ENCODE results near the gene TRAF5.
A peak's percentile ranks its signal among the peaks of the same experiment; 100 is the strongest.
"Not testable (repeated sequence)": the region's sequence is repeated elsewhere in the genome, so short reads cannot be mapped to it uniquely, and the experiment has no call there.

The TRAF5 gene

GRCh38 chr1:211379446-211379845, 52.8 kb downstream of the TRAF5 start:
- no peak for DNase-seq

DNA sequence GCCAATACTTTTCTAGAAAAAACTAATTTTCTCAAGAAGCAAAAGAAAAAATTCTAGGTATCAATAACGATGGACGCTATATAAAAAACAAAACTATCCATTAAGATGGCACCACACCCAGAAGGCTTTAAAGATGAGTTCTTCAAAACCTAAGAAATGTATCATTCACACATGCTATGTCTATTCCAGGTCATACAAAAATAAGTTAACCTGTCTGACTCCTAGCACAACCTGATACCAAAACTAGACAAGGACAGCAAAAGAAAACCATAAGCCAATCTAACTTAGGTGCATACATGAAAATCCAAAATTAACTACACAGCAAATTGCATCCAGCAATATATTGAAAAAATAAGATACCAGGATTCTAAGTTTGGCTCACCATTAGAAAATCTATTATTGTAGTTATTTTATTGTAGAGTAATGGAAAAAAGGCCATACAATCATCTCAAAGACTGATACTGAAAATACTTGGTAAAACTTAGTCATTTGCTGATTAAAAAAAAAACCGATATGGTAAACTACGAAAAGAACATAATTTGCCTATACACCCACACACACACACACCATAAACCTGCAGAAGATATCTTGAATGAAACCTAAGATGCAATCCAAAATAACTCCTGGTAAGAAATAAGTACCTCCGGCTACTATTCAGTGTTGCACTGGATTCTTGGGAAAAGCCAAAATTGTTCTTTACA, 55.0 kb downstream of the TRAF5 start:
- DNase-seq, result no peak

DNA sequence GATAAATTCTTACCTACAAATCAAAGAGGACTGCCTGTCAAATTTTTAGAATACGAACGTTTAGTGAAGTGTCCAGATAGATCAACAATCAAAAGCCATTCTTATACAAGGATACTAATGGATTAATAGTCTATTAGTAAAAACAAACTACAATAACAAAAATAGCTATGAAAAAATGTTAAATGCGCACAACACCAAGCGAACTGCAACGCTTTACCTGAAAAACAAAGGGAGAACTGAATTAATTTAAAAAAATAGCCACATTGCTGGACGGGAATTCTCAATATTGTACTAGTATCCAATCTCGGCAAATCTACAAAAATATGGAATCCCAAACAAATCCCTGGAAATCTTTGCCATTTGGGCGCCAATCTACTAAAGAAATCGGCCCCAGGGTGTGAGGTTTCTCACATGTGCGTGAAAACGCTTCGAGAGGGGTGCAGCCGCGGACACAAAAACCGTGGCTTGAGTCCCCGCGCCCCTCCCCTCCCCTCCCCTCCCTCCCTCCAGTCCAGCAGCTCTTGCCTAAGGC, 55.6 kb downstream of the TRAF5 start:
- peak; percentile 36 for DNase-seq

GRCh38 chr1:211382714-211383480, 56.3 kb downstream of the TRAF5 start:
- DNase-seq, result no peak

GRCh38 chr1:211384524-211384923, 57.9 kb downstream of the TRAF5 start:
- no peak for DNase-seq

DNA sequence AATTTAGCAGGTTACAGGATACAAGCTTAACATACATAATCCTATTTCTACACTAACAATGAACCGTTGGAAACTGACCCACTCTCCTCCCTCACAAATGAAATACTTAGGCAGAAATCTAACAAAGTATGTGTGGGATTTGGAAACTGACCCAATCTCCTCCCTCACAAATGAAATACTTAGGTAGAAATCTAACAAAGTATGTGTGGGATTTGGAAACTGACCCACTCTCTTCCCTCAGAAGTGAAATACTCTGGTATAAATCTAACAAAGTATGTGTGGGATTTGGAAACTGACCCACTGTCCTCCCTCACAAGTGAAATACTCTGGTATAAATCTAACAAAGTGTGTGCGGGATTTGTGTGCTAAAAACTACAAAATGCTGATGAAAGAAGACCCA, 60.3 kb downstream of the TRAF5 start:
- DNase-seq, result no peak

- not testable (repeated sequence) for DNase-seq
Observed at GRCh38 chr1:211390829-211391228, 64.2 kb downstream of the TRAF5 start.

GRCh38 chr1:211393203-211393602, 66.6 kb downstream of the TRAF5 start:
- DNase-seq, result no peak

GRCh38 chr1:211398266-211398930, 71.8 kb downstream of the TRAF5 start:
- DNase-seq, result not testable (repeated sequence)

GRCh38 chr1:211399851-211400393, 73.3 kb downstream of the TRAF5 start:
- not testable (repeated sequence) for DNase-seq

- DNase-seq, result not testable (repeated sequence)
Observed at GRCh38 chr1:211401751-211402150, 75.1 kb downstream of the TRAF5 start.

DNA sequence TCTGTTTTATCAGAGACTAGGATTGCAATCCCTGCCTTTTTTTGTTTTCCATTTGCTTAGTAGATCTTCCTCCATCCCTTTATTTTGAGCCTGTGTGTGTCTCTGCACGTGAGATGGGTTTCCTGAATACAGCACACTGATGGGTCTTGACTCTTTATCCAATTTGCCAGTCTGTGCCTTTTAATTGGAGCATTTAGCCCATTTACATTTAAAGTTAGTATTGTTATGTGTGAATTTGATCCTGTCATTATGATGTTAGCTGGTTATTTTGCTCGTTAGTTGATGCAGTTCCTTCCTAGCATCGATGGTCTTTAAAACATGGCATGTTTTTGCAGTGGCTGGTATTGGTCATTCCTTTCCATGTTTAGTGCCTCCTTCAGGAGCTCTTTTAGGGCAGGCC, 79.5 kb downstream of the TRAF5 start:
- not testable (repeated sequence) for DNase-seq

GRCh38 chr1:211407749-211408148, 81.1 kb downstream of the TRAF5 start:
- DNase-seq, result not testable (repeated sequence)

- DNase-seq, result no peak
Observed at GRCh38 chr1:211411639-211412038, 85.0 kb downstream of the TRAF5 start.

GRCh38 chr1:211415700-211416099, 89.1 kb downstream of the TRAF5 start:
- no peak for DNase-seq

GRCh38 chr1:211416246-211416627, 89.6 kb downstream of the TRAF5 start:
- DNase-seq, result not testable (repeated sequence)

- not testable (repeated sequence) for DNase-seq
Observed at GRCh38 chr1:211416628-211417323, 90.1 kb downstream of the TRAF5 start.

DNA sequence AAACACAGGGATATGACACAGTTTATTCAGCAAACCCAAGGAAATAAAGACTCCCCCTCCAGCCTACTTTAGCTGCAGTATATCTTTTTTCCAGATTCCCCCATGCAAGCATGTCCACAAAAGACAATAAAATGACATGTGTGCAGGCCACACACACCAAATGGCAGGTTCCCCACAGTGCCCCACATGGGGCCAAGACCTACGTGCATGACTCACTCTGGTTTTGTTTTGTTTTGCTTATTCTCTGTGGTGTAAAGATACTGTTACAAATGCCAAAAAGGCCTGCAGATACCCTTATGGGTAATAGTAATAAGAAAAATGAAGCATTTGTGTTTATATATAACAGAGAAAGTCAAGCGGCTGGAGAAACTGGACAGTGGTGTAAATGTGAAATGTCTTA, 93.8 kb downstream of the TRAF5 start:
- no peak for DNase-seq

- no peak for DNase-seq
Observed at GRCh38 chr1:211420845-211421454, 94.3 kb downstream of the TRAF5 start.

DNA sequence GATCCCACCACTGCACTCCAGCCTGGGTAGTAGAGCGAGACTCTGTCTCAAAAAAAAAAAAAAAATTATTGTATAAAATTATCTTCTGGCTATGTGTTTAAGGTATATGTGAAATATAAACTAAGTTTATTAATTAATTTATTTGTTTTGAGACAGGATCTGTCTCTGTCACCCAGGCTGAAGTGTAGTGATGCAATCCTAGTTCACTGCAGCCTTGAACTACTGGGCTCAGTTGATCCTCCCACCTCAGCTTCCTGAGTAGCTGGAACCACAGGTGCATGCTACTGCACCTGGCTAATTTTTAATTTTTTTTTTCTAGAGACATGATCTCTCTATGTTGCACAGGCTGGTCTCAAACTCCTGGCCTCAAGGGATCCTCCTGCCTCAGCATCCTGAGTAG, 97.4 kb downstream of the TRAF5 start:
- DNase-seq, result no peak

All from NCI-H524 treated with DMSO at 0.1 percent for 48 hours (cell line).